Forelimb muscle (tissue), 1 donor: ENCODE measurements around the gene BMPR1A. TPM values are rescaled to one million over a fixed set of nuclear protein-coding genes. Genes with fewer than 3 reads are reported as not detected.

Source experiments
- DNase-seq: peaks from one replicate; pipeline ENCODE4 v3.0.0-alpha.2; 2013; ENCODE audit warnings: low read depth
- polyA plus RNA-seq: library from polyadenylated mRNA; unstranded; fragments of 120-200 nt; gene quantifications from one replicate; pipeline ENCODE4 v1.2.1, GENCODE V29; 2013; ENCODE audit not compliant: insufficient read length

Gene BMPR1A
- polyA plus RNA-seq, 1 donor: 46.0 TPM

- DNase-seq: no peak
Observed at GRCh38 chr10:86955501-86956194, 199.2 kb downstream of the BMPR1A start.

GRCh38 chr10:86956195-86956847 lies 199.9 kb downstream of the BMPR1A start:
- DNase-seq: no peak

GRCh38 chr10:86956848-86957448 lies 200.5 kb downstream of the BMPR1A start:
- no peak for DNase-seq

- no peak for DNase-seq
Observed at GRCh38 chr10:86957471-86958115, 201.2 kb downstream of the BMPR1A start, which contains the start of gene MMRN2. Gene MMRN2 (minus strand): TSS chr10:86957615. CDS start chr10:86957541, 74 bp downstream.

- no peak for DNase-seq
Observed at GRCh38 chr10:86958116-86958900, 201.9 kb downstream of the BMPR1A start, which contains the start of gene SNCG. Gene SNCG (plus strand): TSS chr10:86958599. CDS start chr10:86958698, 99 bp downstream.

GRCh38 chr10:86958901-86959736 lies 202.7 kb downstream of the BMPR1A start:
- DNase-seq: no peak

- DNase-seq: no peak
Observed at GRCh38 chr10:86959737-86960002, 203.3 kb downstream of the BMPR1A start.

- DNase-seq: no peak
Observed at GRCh38 chr10:86960003-86960862, 203.8 kb downstream of the BMPR1A start.

- DNase-seq: no peak
Observed at GRCh38 chr10:86960863-86961434, 204.5 kb downstream of the BMPR1A start.

- no peak for DNase-seq
Observed at GRCh38 chr10:86961481-86962091, 205.2 kb downstream of the BMPR1A start.

- DNase-seq: no peak
Observed at GRCh38 chr10:86962136-86962980, 205.9 kb downstream of the BMPR1A start.

- no peak for DNase-seq
Observed at GRCh38 chr10:86962981-86963310, 206.5 kb downstream of the BMPR1A start.

GRCh38 chr10:86963341-86963919 lies 207.0 kb downstream of the BMPR1A start:
- no peak for DNase-seq

GRCh38 chr10:86964061-86964846 lies 207.8 kb downstream of the BMPR1A start:
- no peak for DNase-seq

- DNase-seq: no peak
Observed at GRCh38 chr10:86964847-86965190, 208.4 kb downstream of the BMPR1A start.

GRCh38 chr10:86965986-86966654 lies 209.7 kb downstream of the BMPR1A start:
- no peak for DNase-seq
